A673 (cell line): ENCODE results near the gene ZNF672. TPM values are rescaled to one million over a fixed set of nuclear protein-coding genes. Genes with fewer than 3 reads are reported as not detected.

ENCODE experiments used
- BruUV-seq: library from RNA; stranded (reverse); fragments of 400-500 nt; replicated peaks from 2 replicates; lab custom pipeline; 2021; lab: Mats Ljungman, UMichigan
- CTCF ChIA-PET: fragments of 300-600 bp; sonication (Branson Sonifier 250); formaldehyde crosslinking; loops from one replicate; lab custom pipeline; 2022; ENCODE audit warnings: antibody characterized with exemption; lab: Charles Lee
- POLR2A ChIA-PET: fragments of 300-600 bp; sonication (Branson Sonifier 250); formaldehyde crosslinking; loops from one replicate; lab custom pipeline; 2022; ENCODE audit warnings: antibody characterized with exemption; ENCODE audit not compliant: low non-redundant PET; lab: Charles Lee
- DNase-seq: peaks from one replicate; pipeline ENCODE4 v3.0.0-alpha.2; 2015; ENCODE audit warnings: low spot score
- H3K27ac ChIP-seq: fragments of 200-600 bp; sonication (generic); 2 replicates; pipeline ENCODE4 v1.5.1; 2016; ENCODE audit warnings: mixed run types, low read depth, mild to moderate bottlenecking, mixed read lengths, antibody characterized with exemption, low read length; ENCODE audit not compliant: poor library complexity, severe bottlenecking
- H3K27me3 ChIP-seq: fragments of 200-600 bp; sonication (generic); replicated peaks from 2 replicates; pipeline ENCODE4 v1.6.1; 2017; ENCODE audit warnings: mixed run types, low read depth, mild to moderate bottlenecking, mixed read lengths, antibody characterized with exemption, low read length; ENCODE audit not compliant: insufficient read depth, poor library complexity
- H3K36me3 ChIP-seq: fragments of 200-600 bp; sonication (generic); 2 replicates; pipeline ENCODE4 v1.6.1; 2016; ENCODE audit warnings: mixed run types, mild to moderate bottlenecking, mixed read lengths, antibody characterized with exemption, low read length; ENCODE audit not compliant: insufficient read depth, poor library complexity, severe bottlenecking
- H3K4me1 ChIP-seq: fragments of 200-600 bp; sonication (generic); 2 replicates; pipeline ENCODE4 v1.6.1; 2017; ENCODE audit warnings: mixed run types, mild to moderate bottlenecking, mixed read lengths, antibody characterized with exemption, low read length; ENCODE audit not compliant: insufficient read depth, poor library complexity, severe bottlenecking
- H3K4me3 ChIP-seq: fragments of 200-600 bp; sonication (generic); 2 replicates; pipeline ENCODE4 v1.5.1; 2016; ENCODE audit warnings: low read depth, mixed run types, mild to moderate bottlenecking, mixed read lengths, low read length; ENCODE audit not compliant: poor library complexity, severe bottlenecking
- H3K9me3 ChIP-seq: fragments of 200-600 bp; sonication (generic); 2 replicates; pipeline ENCODE4 v1.6.1; 2016; ENCODE audit warnings: mixed run types, low read depth, mild to moderate bottlenecking, mixed read lengths, antibody characterized with exemption, low read length; ENCODE audit not compliant: poor library complexity, severe bottlenecking
- CTCF ChIP-seq: fragments of 300-800, 200-600 bp; sonication (generic); conservative IDR thresholded peaks from 2 replicates; pipeline ENCODE4 v1.5.1; 2017; ENCODE audit warnings: low read depth, mild to moderate bottlenecking, antibody characterized with exemption, low read length, moderate library complexity, mixed read lengths
- EZH2 ChIP-seq: fragments of 200-600 bp; sonication (generic); IDR thresholded peaks from 2 replicates; pipeline ENCODE4 v1.6.1; 2017; ENCODE audit warnings: borderline replicate concordance, low read depth, mild to moderate bottlenecking, mixed read lengths, antibody characterized with exemption, low read length; ENCODE audit not compliant: poor library complexity, severe bottlenecking
- intact Hi-C: fragments of 100-400 bp; cut with micrococcal nuclease; formaldehyde crosslinking; loops from one replicate; pipeline ENCODE4 v1.10.0; 2022; ENCODE audit not compliant: unreplicated experiment
- total RNA-seq: library from RNA; stranded (reverse); gene quantifications from 2 replicates; pipeline ENCODE4 v1.2.3, GENCODE V29; 2021

ZNF672 gene
- total RNA-seq, 1 experiment from 2014 or later: 21.6 TPM

DNA sequence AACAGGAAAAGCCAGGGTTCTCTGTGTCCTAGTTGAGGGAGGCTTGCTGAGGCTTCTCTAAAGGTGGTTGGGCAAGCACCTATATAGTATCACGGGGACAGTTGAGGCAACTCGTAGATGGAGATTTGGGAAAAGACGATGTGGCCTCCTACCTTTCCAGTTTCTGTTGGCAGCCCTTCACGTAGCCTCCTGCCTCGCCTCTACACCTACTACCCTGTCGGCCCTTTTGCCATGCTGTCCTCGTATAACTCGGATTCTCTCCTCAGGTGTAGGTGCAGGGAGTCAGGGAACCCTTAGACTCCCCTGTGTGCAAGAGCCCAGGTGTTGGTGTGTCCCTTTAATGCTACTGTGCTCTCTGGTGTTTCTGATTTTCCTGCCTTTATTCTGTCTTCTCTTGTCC is 10.6 kb downstream of the ZNF672 start:
- Histone ChIP-seq H3K4me1 (no peaks in the 10 kb centered on the region), H3K36me3 (peaks cover 45% of the 10 kb centered on the region), H3K9me3 (no peaks in the 10 kb centered on the region), H3K27me3 (no peaks in the 10 kb centered on the region), H3K27ac (no peak overlapping the region), H3K4me3 (no peak overlapping the region)
- no TSS peak for BruUV-seq
- TF ChIP-seq EZH2 (no peak), CTCF (no peak)
- ChIA-PET CTCF (no interaction called here), POLR2A (no interaction called here)
- intact Hi-C loops: no loop called here
- DNase-seq: no peak

DNA sequence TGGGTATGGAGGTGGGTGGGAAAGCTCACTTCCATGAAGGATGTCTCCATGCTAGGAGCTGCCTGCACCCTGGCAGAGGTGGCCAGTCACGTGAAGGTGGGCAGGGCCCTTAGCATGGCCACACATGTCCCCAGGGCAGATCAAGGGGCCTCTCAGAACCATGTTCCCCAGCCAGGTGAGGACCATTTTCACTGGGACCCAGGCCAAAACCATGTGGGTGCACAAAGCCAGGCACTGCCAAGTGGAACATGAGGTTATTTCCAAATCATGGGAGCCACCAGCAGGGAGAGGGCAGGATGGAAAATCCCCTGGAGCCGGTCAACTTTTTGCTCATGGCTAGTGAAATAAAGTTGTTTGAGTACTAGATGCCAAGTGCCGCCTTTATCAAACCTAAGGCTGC is 11.1 kb downstream of the ZNF672 start:
- DNase-seq: no peak
- Histone ChIP-seq H3K27me3 (no peaks in the 10 kb centered on the region), H3K27ac (no peak overlapping the region), H3K4me1 (no peaks in the 10 kb centered on the region), H3K9me3 (no peaks in the 10 kb centered on the region), H3K36me3 (peaks cover 50% of the 10 kb centered on the region), H3K4me3 (no peak overlapping the region)
- BruUV-seq: no TSS peak
- TF ChIP-seq EZH2: no peak
- TF ChIP-seq CTCF: no peak
- ChIA-PET CTCF (no interaction called here), POLR2A (no interaction called here)
- intact Hi-C loops: no loop called here

- no peaks in the 10 kb centered on the region for H3K27me3 ChIP-seq
- H3K4me3 ChIP-seq: no peak overlapping the region
- H3K9me3 ChIP-seq: no peaks in the 10 kb centered on the region
- DNase-seq: no peak
- no TSS peak for BruUV-seq
- H3K36me3 ChIP-seq: peaks cover 55% of the 10 kb centered on the region
- no peak overlapping the region for H3K27ac ChIP-seq
- TF ChIP-seq CTCF: no peak
- no peak for TF ChIP-seq EZH2
- CTCF ChIA-PET: no interaction called here
- H3K4me1 ChIP-seq: no peaks in the 10 kb centered on the region
- POLR2A ChIA-PET: no interaction called here
- intact Hi-C loops: no loop called here
Measured at GRCh38 chr1:248849637-248850036, 11.6 kb downstream of the ZNF672 start.
